HepG2 (cell line): ENCODE results near the gene TWIST2. TPM values are rescaled to one million over a fixed set of nuclear protein-coding genes. Genes with fewer than 3 reads are reported as not detected.

Source experiments
- ATAC-seq: fragments of 200-7000 bp; cut with Tn5 transposase; 3 replicates; pipeline ENCODE4 v1.9.1; 2020; ENCODE audit warnings: mild to moderate bottlenecking, moderate library complexity
- BruUV-seq: library from RNA; stranded (reverse); fragments of 400-500 nt; replicated peaks from 2 replicates; lab custom pipeline; 2021; lab: Mats Ljungman, UMichigan
- CTCF ChIA-PET: fragments of 300-600 bp; formaldehyde crosslinking; extraction: SDS; loops from one replicate; lab custom pipeline; 2021; ENCODE audit warnings: low total read pairs, inconsistent platforms, low intra/inter-chr PET ratio; lab: Yijun Ruan, JAX
- POLR2A ChIA-PET: fragments of 350-600 bp; sonication (Branson Sonifier 250); formaldehyde crosslinking; loops from one replicate; lab custom pipeline; 2020; ENCODE audit warnings: antibody characterized with exemption, inconsistent platforms; lab: Yijun Ruan, JAX
- DNase-seq: peaks from one replicate; pipeline ENCODE4 v3.0.0-alpha.2; 2015; ENCODE audit warnings: low spot score
- FAIRE-seq: peaks from 3 replicates; lab custom pipeline; 2011; peaks lifted over from hg19 to GRCh38; lab: Jason Lieb, UNC
- H2AFZ ChIP-seq: one replicate; pipeline ENCODE4 v1.6.1; 2011; ENCODE audit warnings: low read length, inconsistent platforms
- H3K27ac ChIP-seq: fragments of 300-600 bp; 3 replicates; pipeline ENCODE4 v1.8.0; 2011; ENCODE audit warnings: mixed run types, mild to moderate bottlenecking, mixed read lengths, low read length, inconsistent platforms; ENCODE audit not compliant: insufficient read depth; ENCODE audit errors: extremely low read length
- H3K27me3 ChIP-seq, 2 experiments: fragments of 200-600 bp in 1 of 2; 2 replicates in 1 of 2; 3 replicates in 1 of 2; pipeline versions ENCODE4 v1.6.0 to v1.8.0; 2011; ENCODE audit warnings: low read length in 2 of 2, mild to moderate bottlenecking in 2 of 2, moderate library complexity in 2 of 2, inconsistent platforms in 1 of 2; ENCODE audit not compliant: insufficient read depth in 2 of 2, control insufficient read depth in 1 of 2
- H3K36me3 ChIP-seq, 2 experiments: fragments of 200-600 bp in 1 of 2; replicated peaks in 1 of 2; 2 replicates in 1 of 2; 3 replicates in 1 of 2; pipeline versions ENCODE4 v1.5.1 to v1.8.0; 2011; ENCODE audit warnings: low read length in 2 of 2, inconsistent platforms in 1 of 2; ENCODE audit not compliant: insufficient read depth in 2 of 2, control insufficient read depth in 1 of 2
- H3K4me1 ChIP-seq: 2 replicates; pipeline ENCODE4 v1.5.1; 2012; ENCODE audit warnings: low read length, inconsistent platforms; ENCODE audit not compliant: insufficient read depth
- H3K4me2 ChIP-seq: 2 replicates; pipeline ENCODE4 v1.6.0; 2011; ENCODE audit warnings: low read depth, low read length, inconsistent platforms
- H3K4me3 ChIP-seq, 3 experiments: fragments of 200-600 bp in 1 of 3; sonication (generic), shearing (Covaris generic) in 1 of 3; replicated peaks in 1 of 3; 2 replicates each; pipeline ENCODE4 v1.5.1; 2011 to 2016; ENCODE audit warnings: low read length in 3 of 3, inconsistent platforms in 2 of 3, low read depth in 2 of 3, mild to moderate bottlenecking in 2 of 3, control low read depth in 1 of 3, mixed read lengths in 1 of 3; ENCODE audit not compliant: insufficient read depth in 1 of 3
- H3K79me2 ChIP-seq: one replicate; pipeline ENCODE4 v1.6.1; 2011; ENCODE audit warnings: low read length, inconsistent platforms; ENCODE audit not compliant: insufficient read depth
- H3K9ac ChIP-seq: 2 replicates; pipeline ENCODE4 v1.6.0; 2011; ENCODE audit warnings: mild to moderate bottlenecking, low read depth, low read length, inconsistent platforms; ENCODE audit not compliant: insufficient read depth
- H3K9me3 ChIP-seq: 2 replicates; pipeline ENCODE4 v1.5.1; 2012; ENCODE audit warnings: mild to moderate bottlenecking, low read length
- H4K20me1 ChIP-seq: 2 replicates; pipeline ENCODE4 v1.6.0; 2011; ENCODE audit warnings: inconsistent platforms, mild to moderate bottlenecking, low read length, moderate library complexity; ENCODE audit not compliant: insufficient read depth
- NFKB2 ChIP-seq: sonication (generic); formaldehyde crosslinking; IDR thresholded peaks from 2 replicates; pipeline ENCODE4 v1.4.0; 2020; ENCODE audit warnings: missing genetic modification reagents, borderline replicate concordance
- SP2 ChIP-seq: sonication (generic); formaldehyde crosslinking; IDR thresholded peaks from 2 replicates; pipeline ENCODE4 v1.5.1; 2020; ENCODE audit warnings: mild to moderate bottlenecking, missing genetic modification reagents
- THYN1 ChIP-seq: sonication (generic); formaldehyde crosslinking; IDR thresholded peaks from 2 replicates; pipeline ENCODE4 v1.8.1; 2023; ENCODE audit warnings: low read depth, mild to moderate bottlenecking, moderate library complexity, missing genetic modification reagents, borderline replicate concordance
- ZNF724P ChIP-seq: sonication (generic); formaldehyde crosslinking; IDR thresholded peaks from 2 replicates; pipeline ENCODE4 v1.8.0; 2022; ENCODE audit warnings: missing genetic modification reagents, borderline replicate concordance
- WGBS: methylation state at CpG from one replicate; pipeline ENCODE4 v1.1.6; 2017; ENCODE audit warnings: low lambda C conversion rate; 5-methylcytosine and 5-hydroxymethylcytosine counted together
- in situ Hi-C: cut with HindIII; loops from 2 replicates; pipeline ENCODE4 v1.10.0; 2017; ENCODE audit warnings: low pct_unique_long_range_greater_than_20kb; ENCODE audit not compliant: extremely low pct_ligation_motif_present
- intact Hi-C: fragments of 100-400 bp; cut with micrococcal nuclease; formaldehyde crosslinking; loops from one replicate; pipeline ENCODE4 v1.10.0; 2022; ENCODE audit not compliant: unreplicated experiment
- polyA plus RNA-seq, 8 experiments: library from polyadenylated mRNA; depleted of rRNA in 3 of 8; stranded (reverse) in 7 of 8; unstranded in 1 of 8; fragments of >200 nt; fragmentation: Illumina TruSeq in 4 of 8; extraction: Trizol in 4 of 8; gene quantifications; 2 replicates each; pipeline versions ENCODE4 v1.2.1 to v1.2.3, GENCODE V29; 2011 to 2016; ENCODE audit warnings: low read depth in 4 of 8, missing spikeins in 1 of 8, mixed read lengths in 1 of 8; ENCODE audit not compliant: insufficient read depth in 1 of 8
- total RNA-seq, 5 experiments: library from RNA; depleted of rRNA; stranded (reverse); fragments of >200 nt; fragmentation: Illumina TruSeq; extraction: Trizol; gene quantifications; 2 replicates each; pipeline ENCODE4 v1.2.3, GENCODE V29; 2016; ENCODE audit warnings: low read depth in 1 of 5
- TF ChIP-seq, protein P1 (sequence below): sonication (generic); formaldehyde crosslinking; IDR thresholded peaks from 2 replicates; pipeline ENCODE4 v1.4.0; 2020; ENCODE audit warnings: missing genetic modification reagents
- TF ChIP-seq, protein P2 (sequence below), 2 experiments: IDR thresholded peaks; 2 replicates each; pipeline ENCODE4 v1.6.1; 2011 to 2012; ENCODE audit warnings: low read length in 2 of 2, borderline replicate concordance in 1 of 2, low read depth in 1 of 2, mild to moderate bottlenecking in 1 of 2, moderate library complexity in 1 of 2

Gene TWIST2
- total and polyA plus RNA-seq, 2 of the 13 experiments (the other 11 are each of a cell fraction or from before 2014, with no cell fraction given), result 0.08 to 0.11 TPM

DNA sequence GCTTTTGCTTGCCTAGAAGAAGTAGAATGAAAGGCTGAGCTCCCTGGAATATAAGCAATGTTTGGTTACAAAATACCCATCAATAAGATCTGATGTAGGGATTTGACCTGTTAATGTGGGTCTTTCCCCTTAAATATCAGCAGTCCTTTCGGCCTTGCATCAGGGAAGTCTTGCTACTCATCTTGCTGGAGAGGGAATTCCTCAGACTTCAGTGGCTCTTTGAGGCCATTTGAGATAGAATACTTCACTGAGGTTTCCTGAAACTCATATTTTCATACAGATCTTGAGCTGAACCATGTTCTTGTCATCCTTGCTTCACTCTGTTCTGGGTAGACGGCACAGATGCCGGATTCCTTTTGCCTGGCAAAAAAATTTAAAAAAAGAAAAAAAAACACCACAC is 3.9 kb downstream of the TWIST2 start:
- intact Hi-C loops (no loop called here), in situ Hi-C loops (no loop called here)
- H4K20me1 ChIP-seq, result no peaks in the 10 kb centered on the region
- WGBS, result 10% methylated on average over 3 of the region's 3 CpGs
- no peaks in the 10 kb centered on the region for H3K79me2 ChIP-seq
- no peaks in the 10 kb centered on the region for H3K36me3 ChIP-seq
- H3K9me3 ChIP-seq, result no peaks in the 10 kb centered on the region
- DNase-seq (no peak), FAIRE-seq (no peak), ATAC-seq (no peak)
- no peaks in the 10 kb centered on the region; the same call in 1 of the 2 replicates for H3K4me1 ChIP-seq
- H3K4me2 ChIP-seq, result no peak overlapping the region
- no peak overlapping the region for H2AFZ ChIP-seq
- no peak overlapping the region for H3K9ac ChIP-seq
- peaks cover 8 to 82% of the 10 kb centered on the region in 2 experiments; a peak in 4 of 5 replicates for H3K27me3 ChIP-seq
- H3K27ac ChIP-seq, result no peak overlapping the region
- CTCF ChIA-PET, result no interaction called here
- TF ChIP-seq THYN1 (CRISPR knock-in tag) (no peak), ZNF724P (CRISPR knock-in tag) (no peak), NFKB2 (CRISPR knock-in tag) (no peak), SP2 (CRISPR knock-in tag) (no peak)
- TF ChIP-seq, protein P1, sequence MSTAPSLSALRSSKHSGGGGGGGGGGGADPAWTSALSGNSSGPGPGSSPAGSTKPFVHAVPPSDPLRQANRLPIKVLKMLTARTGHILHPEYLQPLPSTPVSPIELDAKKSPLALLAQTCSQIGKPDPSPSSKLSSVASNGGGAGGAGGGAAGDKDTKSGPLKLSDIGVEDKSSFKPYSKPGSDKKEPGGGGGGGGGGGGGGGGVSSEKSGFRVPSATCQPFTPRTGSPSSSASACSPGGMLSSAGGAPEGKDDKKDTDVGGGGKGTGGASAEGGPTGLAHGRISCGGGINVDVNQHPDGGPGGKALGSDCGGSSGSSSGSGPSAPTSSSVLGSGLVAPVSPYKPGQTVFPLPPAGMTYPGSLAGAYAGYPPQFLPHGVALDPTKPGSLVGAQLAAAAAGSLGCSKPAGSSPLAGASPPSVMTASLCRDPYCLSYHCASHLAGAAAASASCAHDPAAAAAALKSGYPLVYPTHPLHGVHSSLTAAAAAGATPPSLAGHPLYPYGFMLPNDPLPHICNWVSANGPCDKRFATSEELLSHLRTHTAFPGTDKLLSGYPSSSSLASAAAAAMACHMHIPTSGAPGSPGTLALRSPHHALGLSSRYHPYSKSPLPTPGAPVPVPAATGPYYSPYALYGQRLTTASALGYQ (CRISPR knock-in tag), result no peak
- TF ChIP-seq, protein P2, sequence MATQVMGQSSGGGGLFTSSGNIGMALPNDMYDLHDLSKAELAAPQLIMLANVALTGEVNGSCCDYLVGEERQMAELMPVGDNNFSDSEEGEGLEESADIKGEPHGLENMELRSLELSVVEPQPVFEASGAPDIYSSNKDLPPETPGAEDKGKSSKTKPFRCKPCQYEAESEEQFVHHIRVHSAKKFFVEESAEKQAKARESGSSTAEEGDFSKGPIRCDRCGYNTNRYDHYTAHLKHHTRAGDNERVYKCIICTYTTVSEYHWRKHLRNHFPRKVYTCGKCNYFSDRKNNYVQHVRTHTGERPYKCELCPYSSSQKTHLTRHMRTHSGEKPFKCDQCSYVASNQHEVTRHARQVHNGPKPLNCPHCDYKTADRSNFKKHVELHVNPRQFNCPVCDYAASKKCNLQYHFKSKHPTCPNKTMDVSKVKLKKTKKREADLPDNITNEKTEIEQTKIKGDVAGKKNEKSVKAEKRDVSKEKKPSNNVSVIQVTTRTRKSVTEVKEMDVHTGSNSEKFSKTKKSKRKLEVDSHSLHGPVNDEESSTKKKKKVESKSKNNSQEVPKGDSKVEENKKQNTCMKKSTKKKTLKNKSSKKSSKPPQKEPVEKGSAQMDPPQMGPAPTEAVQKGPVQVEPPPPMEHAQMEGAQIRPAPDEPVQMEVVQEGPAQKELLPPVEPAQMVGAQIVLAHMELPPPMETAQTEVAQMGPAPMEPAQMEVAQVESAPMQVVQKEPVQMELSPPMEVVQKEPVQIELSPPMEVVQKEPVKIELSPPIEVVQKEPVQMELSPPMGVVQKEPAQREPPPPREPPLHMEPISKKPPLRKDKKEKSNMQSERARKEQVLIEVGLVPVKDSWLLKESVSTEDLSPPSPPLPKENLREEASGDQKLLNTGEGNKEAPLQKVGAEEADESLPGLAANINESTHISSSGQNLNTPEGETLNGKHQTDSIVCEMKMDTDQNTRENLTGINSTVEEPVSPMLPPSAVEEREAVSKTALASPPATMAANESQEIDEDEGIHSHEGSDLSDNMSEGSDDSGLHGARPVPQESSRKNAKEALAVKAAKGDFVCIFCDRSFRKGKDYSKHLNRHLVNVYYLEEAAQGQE (IDR thresholded peaks at IDR 0.05; ENCODE audit: borderline replicate concordance in 1 of 2, low read depth in 1 of 2, low read length in 2 of 2), result no peak
- H3K4me3 ChIP-seq, result no peak overlapping the region
- no TSS peak for BruUV-seq
- POLR2A ChIA-PET, result no interaction called here
